ENCODE data around the gene ITFG2. TPM values are rescaled to one million over a fixed set of nuclear protein-coding genes. Genes with fewer than 3 reads are reported as not detected.

The ITFG2 gene
- total RNA-seq, 1 experiment from 2014 or later: 24.6 TPM

DNA sequence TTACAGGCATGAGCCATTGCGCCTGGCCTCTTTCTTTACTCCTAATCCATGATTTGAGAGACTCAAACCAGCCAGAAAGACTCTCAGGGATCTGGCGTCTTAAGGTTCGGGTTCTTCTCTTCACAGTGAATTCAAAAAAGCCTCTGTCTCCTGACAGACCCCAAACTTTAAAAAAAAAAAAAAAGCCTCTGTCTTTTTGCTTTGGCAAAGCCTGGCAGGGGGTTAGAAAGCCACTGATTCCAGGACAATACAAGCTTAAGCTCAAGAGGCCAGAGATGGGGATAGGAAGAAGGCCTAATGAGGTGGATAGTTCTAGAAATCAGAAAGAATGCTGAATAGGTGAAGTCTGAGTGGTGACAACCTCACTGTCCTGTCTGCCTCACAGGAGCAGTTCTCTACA, 13.6 kb downstream of the ITFG2 start:
- H3K36me3 ChIP-seq (ENCODE audit: control insufficient read depth in 1 of 2, insufficient read depth in 2 of 2, low read length in 2 of 2): peaks cover 16 to 41% of the 10 kb centered on the region in 2 experiments

DNA sequence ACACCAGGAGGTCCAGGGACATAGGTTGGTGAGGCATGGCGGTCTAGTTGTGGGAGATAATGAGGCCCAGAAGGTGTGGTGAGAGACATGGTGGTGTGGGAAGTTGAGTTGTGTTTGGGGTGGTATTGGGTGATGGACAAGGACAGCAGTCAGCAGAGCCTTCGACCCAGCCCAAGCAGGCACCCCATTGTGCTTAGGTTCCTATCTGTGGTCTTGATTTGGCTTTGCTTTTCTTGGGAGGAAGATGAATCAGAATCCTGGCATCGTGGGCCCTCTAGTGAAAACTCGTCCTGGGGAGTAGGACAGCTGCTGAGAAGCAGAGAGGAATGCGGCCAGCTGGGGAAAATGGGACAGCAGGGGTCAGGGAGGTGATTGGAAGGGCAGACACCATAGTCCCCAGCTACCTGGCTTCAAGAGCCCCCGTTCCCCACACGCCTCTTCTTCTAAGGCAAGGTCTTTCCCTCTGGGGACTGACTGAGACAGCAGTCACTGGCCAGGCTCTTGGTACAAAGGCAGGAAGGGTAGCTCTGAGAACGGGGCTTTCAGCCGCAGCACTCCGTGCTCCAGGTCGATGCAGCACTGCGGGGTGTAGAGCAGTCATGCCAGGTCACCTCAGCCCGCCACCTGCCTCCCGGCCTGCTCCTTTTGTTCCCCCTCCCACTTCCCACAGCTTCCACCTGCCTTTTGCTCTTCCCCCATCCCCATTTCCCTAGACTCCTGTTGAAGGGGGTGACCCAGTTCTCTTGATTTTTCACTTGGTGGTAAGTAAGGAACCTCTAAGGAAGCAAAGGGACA, 14.4 kb downstream of the ITFG2 start:
- no peak for DNase-seq (ENCODE audit: low read depth, low spot score)
- no peak for ATAC-seq
- Histone ChIP-seq H3K4me1 (ENCODE audit: control insufficient read depth in 1 of 2, insufficient read depth in 2 of 2, low read length in 2 of 2) (no peaks in the 10 kb centered on the region), H3K27ac (ENCODE audit: low read depth, low read length) (no peak overlapping the region), H3K79me2 (ENCODE audit: insufficient read depth, low read length) (no peaks in the 10 kb centered on the region), H3K4me3 (replicated peaks in 1 of 2; ENCODE audit: low read depth in 1 of 2, low read length in 2 of 2) (no peak overlapping the region), H3K9me3 (ENCODE audit: control insufficient read depth in 1 of 2, insufficient read depth in 1 of 2, low read depth in 1 of 2, low read length in 2 of 2) (no peaks in the 10 kb centered on the region), H3K36me3 (ENCODE audit: control insufficient read depth in 1 of 2, insufficient read depth in 2 of 2, low read length in 2 of 2) (peaks cover 16 to 35% of the 10 kb centered on the region in 2 experiments), H3K4me2 (ENCODE audit: low read length) (no peak overlapping the region), H3K9me2 (ENCODE audit: insufficient read depth) (no peaks in the 10 kb centered on the region), H3K27me3 (ENCODE audit: insufficient read depth, low read length) (no peaks in the 10 kb centered on the region), H3K9ac (ENCODE audit: low read length) (no peak overlapping the region), H4K20me1 (ENCODE audit: insufficient read depth) (no peaks in the 10 kb centered on the region), H2AFZ (ENCODE audit: low read depth, low read length, poor library complexity, severe bottlenecking) (no peak overlapping the region)
- ChIA-PET CTCF (no interaction called here), RAD21 (ENCODE audit: low non-redundant PET in 1 of 2, low total read pairs in 2 of 2, uncharacterized antibody in 2 of 2, unreplicated experiment in 2 of 2) (no interaction called here), POLR2A (no interaction called here)
- intact Hi-C loops (cut with micrococcal nuclease): no loop called here
- BruUV-seq (replicated peaks): TSS peak; percentile 8
- TF ChIP-seq, protein P1, sequence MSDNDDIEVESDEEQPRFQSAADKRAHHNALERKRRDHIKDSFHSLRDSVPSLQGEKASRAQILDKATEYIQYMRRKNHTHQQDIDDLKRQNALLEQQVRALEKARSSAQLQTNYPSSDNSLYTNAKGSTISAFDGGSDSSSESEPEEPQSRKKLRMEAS (IDR thresholded peaks at IDR 0.05): no peak
- TF ChIP-seq, protein P2, sequence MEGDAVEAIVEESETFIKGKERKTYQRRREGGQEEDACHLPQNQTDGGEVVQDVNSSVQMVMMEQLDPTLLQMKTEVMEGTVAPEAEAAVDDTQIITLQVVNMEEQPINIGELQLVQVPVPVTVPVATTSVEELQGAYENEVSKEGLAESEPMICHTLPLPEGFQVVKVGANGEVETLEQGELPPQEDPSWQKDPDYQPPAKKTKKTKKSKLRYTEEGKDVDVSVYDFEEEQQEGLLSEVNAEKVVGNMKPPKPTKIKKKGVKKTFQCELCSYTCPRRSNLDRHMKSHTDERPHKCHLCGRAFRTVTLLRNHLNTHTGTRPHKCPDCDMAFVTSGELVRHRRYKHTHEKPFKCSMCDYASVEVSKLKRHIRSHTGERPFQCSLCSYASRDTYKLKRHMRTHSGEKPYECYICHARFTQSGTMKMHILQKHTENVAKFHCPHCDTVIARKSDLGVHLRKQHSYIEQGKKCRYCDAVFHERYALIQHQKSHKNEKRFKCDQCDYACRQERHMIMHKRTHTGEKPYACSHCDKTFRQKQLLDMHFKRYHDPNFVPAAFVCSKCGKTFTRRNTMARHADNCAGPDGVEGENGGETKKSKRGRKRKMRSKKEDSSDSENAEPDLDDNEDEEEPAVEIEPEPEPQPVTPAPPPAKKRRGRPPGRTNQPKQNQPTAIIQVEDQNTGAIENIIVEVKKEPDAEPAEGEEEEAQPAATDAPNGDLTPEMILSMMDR (IDR thresholded peaks at IDR 0.05 in 2 of 3, conservative IDR thresholded peaks at IDR 0.05 in 1 of 3; ENCODE audit: borderline replicate concordance in 1 of 3, insufficient read depth in 1 of 3, low read depth in 2 of 3, low read length in 2 of 3): no peak
- no peak for TF ChIP-seq SP1 (IDR thresholded peaks at IDR 0.05; ENCODE audit: low read depth)
- TF ChIP-seq TCF7L2 (IDR thresholded peaks at IDR 0.05; ENCODE audit: borderline replicate concordance, extremely low read depth, insufficient read depth, insufficient read length): no peak
- no peak for TF ChIP-seq SIN3A (IDR thresholded peaks at IDR 0.05; ENCODE audit: low read depth)
- TF ChIP-seq ZBTB33 (IDR thresholded peaks at IDR 0.05; ENCODE audit: extremely low read depth, insufficient replicate concordance, low read length): no peak
- TF ChIP-seq ZNF274 (IDR thresholded peaks at IDR 0.05; ENCODE audit: low read depth, low read length): no peak

More for the DNA sequence above, 13.6 kb downstream of the ITFG2 start:
- no peaks in the 10 kb centered on the region for H3K9me2 ChIP-seq (ENCODE audit: insufficient read depth)
- H3K4me2 ChIP-seq (ENCODE audit: low read length): no peak overlapping the region
- no TSS peak for BruUV-seq (replicated peaks)
- H3K27ac ChIP-seq (ENCODE audit: low read depth, low read length): no peak overlapping the region
- no peak for DNase-seq (ENCODE audit: low read depth, low spot score)
- no peaks in the 10 kb centered on the region for H3K9me3 ChIP-seq (ENCODE audit: control insufficient read depth in 1 of 2, insufficient read depth in 1 of 2, low read depth in 1 of 2, low read length in 2 of 2)
- H3K4me1 ChIP-seq (ENCODE audit: control insufficient read depth in 1 of 2, insufficient read depth in 2 of 2, low read length in 2 of 2): no peaks in the 10 kb centered on the region
- RAD21 ChIA-PET (ENCODE audit: low non-redundant PET in 1 of 2, low total read pairs in 2 of 2, uncharacterized antibody in 2 of 2, unreplicated experiment in 2 of 2): no interaction called here
- H3K79me2 ChIP-seq (ENCODE audit: insufficient read depth, low read length): no peaks in the 10 kb centered on the region
- no peak overlapping the region for H3K9ac ChIP-seq (ENCODE audit: low read length)
- no peak for ATAC-seq
- TF ChIP-seq ZBTB33 (IDR thresholded peaks at IDR 0.05; ENCODE audit: extremely low read depth, insufficient replicate concordance, low read length): no peak
- no peak for TF ChIP-seq CEBPB (IDR thresholded peaks at IDR 0.05; ENCODE audit: low read depth)
- POLR2A ChIA-PET: interaction anchor here (1.3 kb wide), 1 partner anchor 30 kb away, joined by 3 read pairs; no protein-coding TSS in a partner anchor
- CTCF ChIA-PET: no interaction called here
- H2AFZ ChIP-seq (ENCODE audit: low read depth, low read length, poor library complexity, severe bottlenecking): no peak overlapping the region
- no peaks in the 10 kb centered on the region for H4K20me1 ChIP-seq (ENCODE audit: insufficient read depth)
- no peaks in the 10 kb centered on the region for H3K27me3 ChIP-seq (ENCODE audit: insufficient read depth, low read length)
- H3K4me3 ChIP-seq (replicated peaks in 1 of 2; ENCODE audit: low read depth in 1 of 2, low read length in 2 of 2): no peak overlapping the region
- intact Hi-C loops (cut with micrococcal nuclease): no loop called here

Data from HCT116 (cell line).